SU-DHL-6 (cell line): Measurements from ENCODE around the gene JPT1.

Experiments used
- H2AFZ ChIP-seq: fragments of 200-600 bp; sonication (generic); 2 replicates; pipeline ENCODE4 v1.6.1; 2014; ENCODE audit warnings: low read depth, mild to moderate bottlenecking, moderate library complexity, mixed read lengths, antibody characterized with exemption, low read length; ENCODE audit not compliant: severe bottlenecking
- H3F3A ChIP-seq: fragments of 200-600 bp; shearing (Covaris generic); 2 replicates; pipeline ENCODE4 v1.6.0; 2016; ENCODE audit warnings: antibody characterized with exemption, mild to moderate bottlenecking; ENCODE audit not compliant: insufficient read depth
- H3K27ac ChIP-seq: fragments of 200-600 bp; sonication (generic); 2 replicates; pipeline ENCODE4 v1.5.1; 2016; ENCODE audit warnings: low read depth, mild to moderate bottlenecking, low read length, moderate library complexity, mixed read lengths
- H3K27me3 ChIP-seq: fragments of 200-600 bp; sonication (generic), shearing (Covaris generic); 2 replicates; pipeline ENCODE4 v1.6.0; 2014; ENCODE audit warnings: mild to moderate bottlenecking, low read length
- H3K36me3 ChIP-seq: fragments of 200-600 bp; sonication (generic); 2 replicates; pipeline ENCODE4 v1.6.1; 2014; ENCODE audit warnings: mild to moderate bottlenecking, low read length, mixed read lengths
- H3K4me2 ChIP-seq: fragments of 300-600, 200-600 bp; shearing (Covaris generic), sonication (generic); 2 replicates; pipeline ENCODE4 v1.6.0; 2014; ENCODE audit warnings: low read length, low read depth, mild to moderate bottlenecking; ENCODE audit not compliant: poor library complexity, severe bottlenecking
- H3K4me3 ChIP-seq: fragments of 200-600 bp; sonication (generic); 2 replicates; pipeline ENCODE4 v1.5.1; 2014; ENCODE audit warnings: antibody characterized with exemption, low read length, mild to moderate bottlenecking, mixed read lengths; ENCODE audit not compliant: insufficient read depth, poor library complexity, severe bottlenecking
- H3K79me2 ChIP-seq: fragments of 200-600 bp; sonication (generic); 2 replicates; pipeline ENCODE4 v1.6.1; 2014; ENCODE audit warnings: mild to moderate bottlenecking, low read length, moderate library complexity; ENCODE audit not compliant: insufficient read depth
- H3K9ac ChIP-seq: fragments of 200-600 bp; sonication (generic); 2 replicates; pipeline ENCODE4 v1.7.0; 2014; ENCODE audit warnings: mild to moderate bottlenecking, low read length
- H3K9me2 ChIP-seq: fragments of 200-600 bp; sonication (generic); replicated peaks from 2 replicates; pipeline ENCODE4 v1.6.1; 2014; ENCODE audit warnings: low read length; ENCODE audit not compliant: insufficient read depth
- H3K9me3 ChIP-seq: fragments of 200-600 bp; sonication (generic); 2 replicates; pipeline ENCODE4 v1.6.1; 2014; ENCODE audit warnings: low read length, mixed read lengths; ENCODE audit not compliant: insufficient read depth
- H4K20me1 ChIP-seq: fragments of 200-600 bp; sonication (generic); 2 replicates; pipeline ENCODE4 v1.6.1; 2014; ENCODE audit warnings: low read depth, mild to moderate bottlenecking, antibody characterized with exemption, low read length, moderate library complexity, mixed read lengths
- CTCF ChIP-seq: fragments of 200-600 bp; sonication (generic); IDR thresholded peaks from one replicate; pipeline ENCODE4 v1.5.1; 2017; ENCODE audit warnings: antibody characterized with exemption, mild to moderate bottlenecking, low read length, moderate library complexity; ENCODE audit not compliant: insufficient read depth, poor library complexity, severe bottlenecking
- EZH2phosphoT487 ChIP-seq: fragments of 200-600 bp; sonication (generic), shearing (Covaris generic); conservative IDR thresholded peaks from 2 replicates; pipeline ENCODE4 v1.6.1; 2018; ENCODE audit warnings: mild to moderate bottlenecking, antibody characterized with exemption, low read length, moderate library complexity, mixed read lengths

Gene JPT1

GRCh38 chr17:75191584-75191983 is 37.3 kb upstream of the JPT1 start:
- H3K27me3 ChIP-seq = no peaks in the 10 kb centered on the region
- TF ChIP-seq EZH2phosphoT487 (no peak), CTCF (no peak)
- H3K4me2 ChIP-seq = no peak overlapping the region
- no peaks in the 10 kb centered on the region for H4K20me1 ChIP-seq
- no peaks in the 10 kb centered on the region for H3K9me2 ChIP-seq
- H3K27ac ChIP-seq = no peak overlapping the region
- no peaks in the 10 kb centered on the region for H3K36me3 ChIP-seq
- H3K79me2 ChIP-seq = no peaks in the 10 kb centered on the region
- H3K9me3 ChIP-seq = no peaks in the 10 kb centered on the region
- H3K4me3 ChIP-seq = no peak overlapping the region
- H3K9ac ChIP-seq = no peak overlapping the region
- no peaks in the 10 kb centered on the region for H3F3A ChIP-seq
- H2AFZ ChIP-seq = no peak overlapping the region

- no peaks in the 10 kb centered on the region for H3K9me2 ChIP-seq
- H3K4me2 ChIP-seq = no peak overlapping the region
- no peaks in the 10 kb centered on the region for H3K36me3 ChIP-seq
- H3K27ac ChIP-seq = no peak overlapping the region
- no peak overlapping the region for H3K9ac ChIP-seq
- no peaks in the 10 kb centered on the region for H4K20me1 ChIP-seq
- no peaks in the 10 kb centered on the region for H3K79me2 ChIP-seq
- TF ChIP-seq CTCF (no peak), EZH2phosphoT487 (no peak)
- no peak overlapping the region for H2AFZ ChIP-seq
- no peaks in the 10 kb centered on the region for H3K27me3 ChIP-seq
- no peak overlapping the region for H3K4me3 ChIP-seq
- no peaks in the 10 kb centered on the region for H3F3A ChIP-seq
- H3K9me3 ChIP-seq = no peaks in the 10 kb centered on the region
These were observed 34.3 kb upstream of the JPT1 start for GRCh38 chr17:75188614-75189013.

- Histone ChIP-seq H3K4me2 (no peak overlapping the region), H3K9me3 (no peaks in the 10 kb centered on the region)
These were observed 29.9 kb upstream of the JPT1 start for GRCh38 chr17:75183999-75184884.

More at GRCh38 chr17:75183999-75184884, 29.9 kb upstream of the JPT1 start:
- H3K27me3 ChIP-seq = no peaks in the 10 kb centered on the region
- H3K79me2 ChIP-seq = peaks cover 33% of the 10 kb centered on the region
- no peak overlapping the region for H3K4me3 ChIP-seq
- peaks cover 7% of the 10 kb centered on the region for H3F3A ChIP-seq
- no peak for TF ChIP-seq EZH2phosphoT487
- TF ChIP-seq CTCF = no peak
- no peak overlapping the region for H3K9ac ChIP-seq
- no peaks in the 10 kb centered on the region for H3K9me2 ChIP-seq
- H4K20me1 ChIP-seq = peaks cover 6% of the 10 kb centered on the region; the same call in 1 of the 2 replicates
- H3K27ac ChIP-seq = no peak overlapping the region
- no peak overlapping the region for H2AFZ ChIP-seq
- H3K36me3 ChIP-seq = peaks cover 8% of the 10 kb centered on the region; the same call in 1 of the 2 replicates
